ENCODE results near the gene CTSL.
"Not testable (repeated sequence)": the region's sequence is repeated elsewhere in the genome, so short reads cannot be mapped to it uniquely, and the experiment has no call there.

Gene CTSL

DNA sequence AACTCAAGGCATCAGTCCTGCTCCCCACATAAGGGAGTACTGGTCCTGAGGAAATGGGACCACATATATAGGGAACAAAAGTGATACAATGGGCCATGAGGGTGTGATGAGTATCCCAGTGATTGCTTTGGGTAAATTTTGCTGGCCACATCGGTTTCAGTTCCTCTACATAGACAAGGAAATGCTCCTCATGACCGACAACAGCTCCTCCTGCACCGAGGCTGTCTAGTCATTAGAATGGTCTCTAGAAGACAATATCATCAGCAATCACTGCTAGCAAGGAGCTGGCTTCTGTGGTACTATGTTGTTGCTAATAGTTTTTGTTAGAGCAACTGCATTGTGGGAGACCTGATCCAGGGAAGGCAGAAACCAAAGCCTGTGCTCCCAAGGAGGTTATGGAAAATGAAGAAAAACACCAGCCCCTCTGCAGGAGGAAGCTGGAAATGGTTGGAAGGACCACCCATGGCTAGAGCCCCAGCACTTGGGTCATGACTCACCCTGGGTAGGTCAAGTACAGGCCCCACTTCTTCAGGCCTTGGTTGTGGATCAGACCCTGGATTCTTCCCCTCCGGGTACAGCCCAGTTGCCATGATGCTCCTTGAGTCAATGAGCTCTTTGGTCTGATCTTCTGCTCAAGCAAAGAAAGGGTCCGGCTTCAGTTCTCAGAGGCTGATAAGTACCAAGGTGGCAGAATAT lies 3.4 kb upstream of the CTSL start:
- no peak for DNase-seq

GRCh38 chr9:87725356-87725899 lies 491 bp upstream of the CTSL start:
- no peak for DNase-seq

DNA sequence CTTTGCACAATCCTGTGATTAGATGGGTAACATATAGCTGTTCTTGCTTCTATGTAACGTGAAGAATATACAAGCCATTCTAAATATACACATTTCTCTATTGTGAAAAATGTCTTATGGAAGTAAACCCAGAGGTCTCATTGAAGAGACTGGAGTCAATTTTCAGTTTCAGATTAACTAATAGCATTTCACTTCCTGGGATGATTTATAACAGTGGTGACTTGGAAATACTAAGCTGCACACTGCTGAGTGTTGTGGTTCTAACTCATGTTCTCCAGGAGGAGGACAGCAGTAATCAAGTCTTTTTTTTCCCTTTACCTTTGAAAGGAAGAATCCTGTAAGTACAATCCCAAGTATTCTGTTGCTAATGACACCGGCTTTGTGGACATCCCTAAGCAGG lies 3.3 kb downstream of the CTSL start:
- DNase-seq, result no peak

DNA sequence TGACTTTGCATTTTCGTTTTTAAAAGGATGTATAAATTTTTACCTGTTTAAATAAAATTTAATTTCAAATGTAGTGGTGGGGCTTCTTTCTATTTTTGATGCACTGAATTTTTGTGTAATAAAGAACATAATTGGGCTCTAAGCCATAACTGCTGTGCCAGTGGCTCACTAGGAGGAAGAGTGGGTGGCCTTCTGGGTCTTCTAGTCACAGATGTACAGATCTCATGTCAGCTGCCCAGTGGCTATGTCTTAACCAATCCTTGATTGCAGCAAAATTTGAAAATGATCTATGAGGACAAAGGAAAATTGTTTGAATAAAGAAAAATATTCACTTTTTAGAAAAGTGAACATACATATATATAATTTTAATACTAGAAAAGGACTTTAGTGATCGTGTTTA lies 5.4 kb downstream of the CTSL start:
- no peak for DNase-seq

DNA sequence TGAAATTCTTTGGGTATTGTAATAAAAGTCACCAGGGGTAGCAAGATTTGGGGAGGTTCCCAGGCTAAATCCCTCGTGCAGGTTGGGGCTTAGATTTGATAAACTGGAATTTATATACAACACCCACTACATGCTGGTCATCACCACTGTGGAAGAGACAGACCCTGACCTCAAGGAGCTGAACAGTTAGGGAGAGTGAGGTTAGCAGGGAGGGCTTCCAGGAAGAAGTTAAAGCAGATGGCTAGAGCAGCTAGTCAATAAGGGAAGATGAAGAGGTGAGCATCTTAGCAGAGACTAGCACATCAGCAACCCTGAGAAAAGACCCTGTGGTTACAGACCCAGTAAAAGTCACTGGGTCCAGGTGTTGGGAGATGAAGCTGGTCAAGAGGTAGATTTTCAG lies 6.4 kb downstream of the CTSL start:
- DNase-seq, result no peak

DNA sequence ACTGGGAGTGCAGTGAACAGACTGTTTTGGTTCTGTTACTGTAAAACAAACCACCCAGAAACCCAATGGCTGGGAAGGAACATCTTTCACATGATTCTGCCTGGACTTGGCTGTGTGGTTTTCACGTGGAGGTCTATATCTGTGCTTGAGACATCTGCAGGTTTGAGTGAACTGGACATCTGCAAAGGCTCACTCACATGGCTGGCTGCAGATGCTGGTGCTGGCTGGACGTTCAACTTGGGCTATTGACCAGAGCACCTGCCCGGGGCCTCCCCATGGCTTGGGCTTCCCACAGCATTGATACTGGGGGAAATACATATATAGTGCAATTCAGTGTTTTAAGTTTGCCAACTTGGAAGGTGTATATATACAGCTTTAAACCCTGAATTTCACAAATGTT lies 6.8 kb downstream of the CTSL start:
- no peak for DNase-seq

- no peak for DNase-seq
Measured at GRCh38 chr9:87733273-87734052, 7.5 kb downstream of the CTSL start.

DNA sequence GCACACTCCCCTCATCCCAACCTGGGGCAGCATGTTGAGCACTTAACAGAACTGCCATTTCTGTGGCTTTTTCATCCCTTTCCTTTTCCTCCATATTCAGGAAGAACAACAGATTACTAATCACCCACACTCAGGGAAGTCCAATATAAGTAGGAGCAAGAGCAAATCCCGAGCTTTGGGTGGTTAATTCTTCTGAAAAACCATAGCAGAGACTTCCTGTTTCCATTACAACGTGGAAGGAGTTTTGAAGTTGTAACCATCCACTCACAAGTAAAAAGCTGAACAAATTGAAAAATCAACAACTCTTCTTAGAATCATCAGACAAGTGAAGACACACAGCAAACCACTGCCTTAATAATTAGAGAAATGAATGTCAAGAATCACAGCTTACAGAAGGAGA lies 8.2 kb downstream of the CTSL start:
- DNase-seq, result no peak

GRCh38 chr9:87739546-87739945 lies 13.6 kb downstream of the CTSL start:
- DNase-seq, result no peak

DNA sequence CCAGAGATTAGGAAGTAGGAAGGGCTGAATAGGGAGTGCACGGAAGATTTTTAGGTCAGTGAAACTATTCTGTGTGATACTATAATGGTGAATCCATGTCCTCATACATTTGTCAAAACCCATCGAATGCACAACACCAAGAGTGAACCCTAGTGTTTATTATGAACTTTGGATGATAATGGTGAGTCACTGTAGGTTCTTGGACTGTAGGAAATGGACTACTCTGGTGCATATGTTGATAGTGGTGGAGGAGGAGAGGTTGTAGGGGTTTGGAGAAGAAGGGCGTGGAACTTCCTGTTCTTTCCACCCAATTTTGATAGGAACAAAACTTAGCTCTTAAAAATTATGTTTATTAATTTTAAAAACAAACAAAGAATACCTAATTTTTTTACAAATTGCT lies 14.3 kb downstream of the CTSL start:
- DNase-seq, result no peak

- no peak for DNase-seq
Measured at GRCh38 chr9:87741326-87741725, 15.4 kb downstream of the CTSL start.

DNA sequence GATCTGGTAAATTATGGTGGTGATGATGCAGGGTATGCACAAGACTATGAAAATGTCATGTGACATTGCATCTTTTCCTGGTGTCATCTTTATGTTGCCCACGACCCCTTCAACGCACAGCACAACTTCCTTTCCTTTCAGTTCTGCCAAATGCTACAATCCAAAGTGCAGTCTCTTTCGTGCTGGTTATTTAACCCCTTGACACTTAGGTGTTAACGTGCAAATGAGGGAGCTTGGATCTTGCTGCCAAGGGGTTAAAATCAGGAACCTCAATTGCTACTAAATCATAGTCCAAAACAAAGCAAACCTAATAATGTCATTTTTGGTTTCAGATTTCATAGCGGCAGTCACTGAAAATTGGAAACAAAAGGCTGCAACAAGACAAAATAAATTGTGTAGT lies 16.0 kb downstream of the CTSL start:
- no peak for DNase-seq

DNA sequence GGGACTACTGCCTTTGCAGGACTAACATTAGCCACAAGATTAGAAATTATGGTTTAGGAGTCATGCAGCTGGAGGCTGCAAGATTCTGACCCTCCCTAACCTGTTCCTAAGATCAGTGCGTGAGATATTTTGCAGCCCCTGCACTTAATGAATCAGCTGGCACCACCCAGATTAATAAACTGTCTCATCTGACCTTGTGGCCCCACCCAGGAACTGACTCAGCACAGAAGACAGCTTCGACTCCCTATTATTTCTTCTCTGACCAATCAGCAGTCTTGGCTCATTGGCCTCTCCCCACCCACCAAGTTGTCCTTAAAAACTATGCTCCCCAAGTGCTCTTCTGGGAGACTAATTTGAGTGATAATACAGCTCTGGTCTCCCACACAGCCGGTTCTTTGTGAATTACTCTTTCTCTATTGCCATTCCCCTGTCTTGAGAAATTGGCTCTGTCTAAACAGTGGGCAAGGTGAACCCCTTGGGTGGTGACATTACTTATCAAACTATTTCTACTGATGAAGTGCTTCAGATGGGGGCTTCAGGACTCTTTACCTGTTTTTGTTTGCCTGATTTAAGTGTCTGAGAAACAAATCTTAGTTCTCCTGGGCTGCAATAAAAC lies 17.0 kb downstream of the CTSL start:
- no peak for DNase-seq

DNA sequence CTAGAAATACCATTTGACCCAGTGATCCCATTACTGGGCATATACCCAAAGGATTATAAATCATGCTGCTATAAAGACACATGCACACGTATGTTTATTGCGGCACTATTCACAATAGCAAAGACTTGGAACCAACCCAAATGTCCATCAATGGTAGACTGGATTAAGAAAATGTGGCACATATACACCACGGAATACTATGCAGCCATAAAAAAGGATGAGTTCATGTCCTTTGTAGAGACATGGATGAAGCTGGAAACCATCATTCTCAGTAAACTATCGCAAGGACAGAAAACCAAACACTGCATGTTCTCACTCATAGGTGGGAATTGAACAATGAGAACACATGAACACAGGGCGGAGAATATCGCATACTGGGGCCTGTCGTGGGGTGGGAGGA lies 18.3 kb downstream of the CTSL start:
- DNase-seq, result not testable (repeated sequence)

- DNase-seq, result no peak
Measured at GRCh38 chr9:87746186-87746585, 20.3 kb downstream of the CTSL start.

DNA sequence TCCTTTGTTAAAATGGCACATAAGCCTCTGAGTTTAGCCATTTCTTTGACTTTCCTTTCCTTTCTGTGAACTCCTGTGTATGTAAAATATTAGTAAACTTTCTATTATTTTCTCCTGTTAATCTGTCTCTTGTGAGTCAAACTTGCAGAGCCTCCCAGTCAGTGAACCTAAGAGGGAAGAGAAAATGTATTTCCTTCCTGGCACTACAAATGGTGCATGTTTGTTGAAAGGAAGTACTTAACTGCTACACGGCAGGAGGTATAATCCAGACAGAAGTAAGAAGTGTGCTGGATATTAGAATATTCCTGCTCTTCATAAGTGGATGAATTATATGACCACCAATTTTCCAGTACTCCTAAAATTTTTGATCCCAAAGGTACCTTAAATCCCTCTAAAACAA lies 23.0 kb downstream of the CTSL start:
- DNase-seq, result no peak

GRCh38 chr9:87749335-87750035 lies 23.6 kb downstream of the CTSL start:
- no peak for DNase-seq

DNA sequence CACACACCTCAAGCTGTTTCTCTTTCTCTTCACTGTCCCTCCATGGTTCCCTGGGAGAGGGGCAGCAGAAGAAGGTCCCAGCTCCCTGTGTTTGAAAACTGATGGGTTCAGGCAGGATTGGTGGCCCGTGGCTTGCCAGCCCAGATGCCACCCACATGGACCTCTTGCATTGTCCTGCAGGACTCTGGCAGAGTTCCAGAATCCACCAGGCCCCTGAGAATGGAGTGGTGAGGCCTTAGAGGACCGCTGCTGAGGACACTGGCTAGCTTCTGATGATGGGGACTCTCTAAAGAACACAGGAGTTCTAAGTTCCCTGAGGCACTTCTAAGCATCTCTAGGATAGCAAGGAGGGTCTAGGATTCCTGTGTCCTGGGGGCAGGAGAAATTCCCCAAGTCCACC lies 24.8 kb downstream of the CTSL start:
- no peak for DNase-seq

GRCh38 chr9:87751423-87751822 lies 25.5 kb downstream of the CTSL start:
- no peak for DNase-seq

GRCh38 chr9:87751868-87752267 lies 25.9 kb downstream of the CTSL start:
- DNase-seq, result no peak

DNA sequence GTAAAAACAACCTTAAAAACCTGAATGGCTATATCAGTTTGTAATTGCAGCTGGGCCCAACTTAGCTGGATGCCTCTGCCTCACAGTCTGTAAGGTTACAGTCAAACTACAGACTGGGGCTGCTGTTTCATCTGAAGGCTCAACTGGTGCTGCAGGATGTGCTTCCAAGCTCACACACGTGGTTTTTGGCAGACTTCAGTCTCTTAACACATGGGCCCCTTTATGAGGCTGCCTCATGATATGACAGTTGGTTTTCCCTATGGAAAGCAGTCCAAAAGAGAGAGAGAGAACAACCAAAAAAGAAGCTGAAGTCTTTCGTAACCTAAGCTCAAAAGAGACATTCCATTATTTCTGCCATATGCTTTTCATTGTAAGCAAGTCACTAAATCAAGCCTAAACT lies 27.4 kb downstream of the CTSL start:
- DNase-seq, result no peak

DNA sequence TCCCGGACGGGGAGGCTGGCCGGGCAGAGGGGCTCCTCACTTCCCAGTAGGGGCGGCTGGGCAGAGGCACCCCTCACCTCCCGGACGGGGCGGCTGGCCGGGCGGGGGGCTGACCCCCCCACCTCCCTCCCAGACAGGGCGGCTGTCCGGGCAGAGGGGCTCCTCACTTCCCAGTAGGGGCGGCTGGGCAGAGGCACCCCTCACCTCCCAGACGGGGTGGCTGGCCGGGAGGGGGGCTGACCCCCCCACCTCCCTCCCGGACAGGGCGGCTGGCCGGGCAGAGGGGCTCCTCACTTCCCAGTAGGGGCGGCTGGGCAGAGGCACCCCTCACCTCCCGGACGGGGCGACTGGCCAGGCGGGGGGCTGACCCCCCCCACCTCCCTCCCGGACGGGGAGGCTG lies 32.4 kb downstream of the CTSL start:
- DNase-seq, result not testable (repeated sequence)

- not testable (repeated sequence) for DNase-seq
Measured at GRCh38 chr9:87759980-87760379, 34.1 kb downstream of the CTSL start.
